Skeletal muscle satellite cell (primary cell): ENCODE results near the gene MOSPD3.
A peak's percentile ranks its signal among the peaks of the same experiment; 100 is the strongest.

Experiments
- H3K27me3 ChIP-seq: 2 replicates; pipeline ENCODE4 v1.7.0; 2013; ENCODE audit warnings: low read length; ENCODE audit not compliant: control insufficient read depth, insufficient read depth
- H3K36me3 ChIP-seq: 2 replicates; pipeline ENCODE4 v1.7.0; 2013; ENCODE audit warnings: mild to moderate bottlenecking, control low read depth, low read length; ENCODE audit not compliant: insufficient read depth
- H3K4me1 ChIP-seq: 2 replicates; pipeline ENCODE4 v1.7.0; 2013; ENCODE audit warnings: low read length; ENCODE audit not compliant: control insufficient read depth, insufficient read depth
- H3K4me2 ChIP-seq: 2 replicates; pipeline ENCODE4 v1.7.0; 2013; ENCODE audit warnings: mild to moderate bottlenecking, low read length
- H3K4me3 ChIP-seq: 2 replicates; pipeline ENCODE4 v1.7.0; 2013; ENCODE audit warnings: low read length
- H3K9ac ChIP-seq: 2 replicates; pipeline ENCODE4 v1.7.0; 2013; ENCODE audit warnings: mild to moderate bottlenecking, low read depth, low read length, moderate library complexity
- H3K9me3 ChIP-seq: replicated peaks from 2 replicates; pipeline ENCODE4 v1.7.0; 2013; ENCODE audit warnings: mild to moderate bottlenecking, control low read depth, low read length

The MOSPD3 gene

GRCh38 chr7:100621554-100621953 is 9.2 kb downstream of the MOSPD3 start:
- no peak overlapping the region for H3K4me2 ChIP-seq
- H3K9ac ChIP-seq, result no peak overlapping the region
- H3K9me3 ChIP-seq, result no peaks in the 10 kb centered on the region
- no peaks in the 10 kb centered on the region for H3K27me3 ChIP-seq
- no peaks in the 10 kb centered on the region for H3K36me3 ChIP-seq
- peaks cover 4% of the 10 kb centered on the region for H3K4me1 ChIP-seq
- H3K4me3 ChIP-seq, result no peak overlapping the region

GRCh38 chr7:100623951-100624824 is 11.8 kb downstream of the MOSPD3 start:
- Histone ChIP-seq H3K4me1 (peaks cover 4% of the 10 kb centered on the region), H3K4me2 (no peak overlapping the region), H3K9me3 (no peaks in the 10 kb centered on the region), H3K36me3 (no peaks in the 10 kb centered on the region), H3K27me3 (no peaks in the 10 kb centered on the region), H3K4me3 (no peak overlapping the region), H3K9ac (no peak overlapping the region)

GRCh38 chr7:100626055-100626454 is 13.7 kb downstream of the MOSPD3 start:
- Histone ChIP-seq H3K4me3 (peak overlapping the region; percentile 62), H3K9ac (no peak overlapping the region), H3K36me3 (no peaks in the 10 kb centered on the region), H3K4me2 (peak overlapping the region; percentile 81), H3K9me3 (no peaks in the 10 kb centered on the region), H3K4me1 (peaks cover 4% of the 10 kb centered on the region), H3K27me3 (no peaks in the 10 kb centered on the region)

- Histone ChIP-seq H3K9ac (peak overlapping the region; percentile 9), H3K27me3 (no peaks in the 10 kb centered on the region), H3K36me3 (no peaks in the 10 kb centered on the region), H3K4me2 (peak overlapping the region; percentile 81), H3K4me3 (peak overlapping the region; percentile 62), H3K9me3 (no peaks in the 10 kb centered on the region), H3K4me1 (peaks cover 4% of the 10 kb centered on the region)
These were observed 14.3 kb downstream of the MOSPD3 start for GRCh38 chr7:100626530-100627237.

- peak overlapping the region; percentile 81 for H3K4me2 ChIP-seq
- no peaks in the 10 kb centered on the region for H3K27me3 ChIP-seq
- peaks cover 4% of the 10 kb centered on the region for H3K4me1 ChIP-seq
- H3K9ac ChIP-seq, result no peak overlapping the region
- H3K4me3 ChIP-seq, result no peak overlapping the region
- H3K36me3 ChIP-seq, result no peaks in the 10 kb centered on the region
- H3K9me3 ChIP-seq, result no peaks in the 10 kb centered on the region
These were observed 14.9 kb downstream of the MOSPD3 start for GRCh38 chr7:100627238-100627549.

GRCh38 chr7:100629117-100629716 is 16.9 kb downstream of the MOSPD3 start:
- H3K4me3 ChIP-seq, result no peak overlapping the region
- peaks cover 14% of the 10 kb centered on the region for H3K4me1 ChIP-seq
- H3K4me2 ChIP-seq, result no peak overlapping the region
- no peaks in the 10 kb centered on the region for H3K36me3 ChIP-seq
- H3K27me3 ChIP-seq, result peaks cover 14% of the 10 kb centered on the region
- H3K9ac ChIP-seq, result no peak overlapping the region
- no peaks in the 10 kb centered on the region for H3K9me3 ChIP-seq

- Histone ChIP-seq H3K9ac (no peak overlapping the region), H3K4me1 (peaks cover 14% of the 10 kb centered on the region), H3K4me3 (no peak overlapping the region), H3K27me3 (peaks cover 20% of the 10 kb centered on the region), H3K36me3 (no peaks in the 10 kb centered on the region), H3K4me2 (no peak overlapping the region), H3K9me3 (no peaks in the 10 kb centered on the region)
These were observed 17.7 kb downstream of the MOSPD3 start for GRCh38 chr7:100630066-100630465.

GRCh38 chr7:100632951-100633717 is 20.8 kb downstream of the MOSPD3 start:
- peak overlapping the region; percentile 63 for H3K4me3 ChIP-seq
- peaks cover 25% of the 10 kb centered on the region for H3K27me3 ChIP-seq
- H3K4me2 ChIP-seq, result peak overlapping the region; percentile 81
- no peak overlapping the region for H3K9ac ChIP-seq
- no peaks in the 10 kb centered on the region for H3K9me3 ChIP-seq
- H3K4me1 ChIP-seq, result peaks cover 10% of the 10 kb centered on the region
- no peaks in the 10 kb centered on the region for H3K36me3 ChIP-seq

- no peak overlapping the region for H3K9ac ChIP-seq
- peaks cover 46% of the 10 kb centered on the region for H3K27me3 ChIP-seq
- H3K4me2 ChIP-seq, result no peak overlapping the region
- no peaks in the 10 kb centered on the region for H3K36me3 ChIP-seq
- no peaks in the 10 kb centered on the region for H3K9me3 ChIP-seq
- no peak overlapping the region for H3K4me3 ChIP-seq
- H3K4me1 ChIP-seq, result no peaks in the 10 kb centered on the region
These were observed 27.7 kb downstream of the MOSPD3 start for GRCh38 chr7:100639995-100640516.

GRCh38 chr7:100640517-100641440 is 28.4 kb downstream of the MOSPD3 start:
- Histone ChIP-seq H3K27me3 (peaks cover 52% of the 10 kb centered on the region), H3K4me2 (no peak overlapping the region), H3K9me3 (no peaks in the 10 kb centered on the region), H3K36me3 (no peaks in the 10 kb centered on the region), H3K4me3 (no peak overlapping the region), H3K9ac (no peak overlapping the region), H3K4me1 (no peaks in the 10 kb centered on the region)
